PFSK-1 (cell line): ENCODE data around the gene PYM1.

Experiments
- FOXP2 ChIP-seq: optimal IDR thresholded peaks from 2 replicates; pipeline ENCODE3; 2011; ENCODE audit warnings: borderline replicate concordance, control low read depth, inconsistent platforms; ENCODE audit not compliant: insufficient read depth; ENCODE audit errors: extremely low read length, extremely low read depth
- POLR2AphosphoS5 ChIP-seq: IDR thresholded peaks from 2 replicates; pipeline ENCODE4 v1.6.1; 2012; ENCODE audit warnings: low read depth, mild to moderate bottlenecking, control low read depth, low read length, moderate library complexity
- REST ChIP-seq, 2 experiments: IDR thresholded peaks; 2 replicates each; pipeline versions ENCODE4 v1.6.1 to v1.8.0; 2011 to 2012; ENCODE audit warnings: low read depth in 2 of 2, low read length in 2 of 2, control low read depth in 1 of 2, inconsistent platforms in 1 of 2, mild to moderate bottlenecking in 1 of 2, moderate library complexity in 1 of 2; ENCODE audit not compliant: insufficient read depth in 1 of 2
- SIN3A ChIP-seq: IDR thresholded peaks from 2 replicates; pipeline ENCODE4 v1.6.1; 2012; ENCODE audit warnings: mild to moderate bottlenecking, low read length, moderate library complexity, borderline replicate concordance; ENCODE audit not compliant: insufficient read depth
- TAF1 ChIP-seq: IDR thresholded peaks from 2 replicates; pipeline ENCODE4 v1.6.1; 2012; ENCODE audit warnings: low read length, control low read depth, borderline replicate concordance; ENCODE audit not compliant: insufficient read depth

PYM1 gene

GRCh38 chr12:55942055-55942454 is 14.4 kb upstream of the PYM1 start:
- TF ChIP-seq REST (IDR thresholded peaks at IDR 0.05; ENCODE audit: insufficient read depth in 1 of 2, low read depth in 2 of 2, low read length in 2 of 2) (no peak), TAF1 (no peak), FOXP2 (no peak), POLR2AphosphoS5 (no peak), SIN3A (no peak)

GRCh38 chr12:55940065-55940732 is 12.5 kb upstream of the PYM1 start:
- no peak for TF ChIP-seq TAF1
- no peak for TF ChIP-seq POLR2AphosphoS5
- TF ChIP-seq SIN3A, result no peak; the same call in 1 of the 2 replicates
- TF ChIP-seq FOXP2, result no peak
- no peak for TF ChIP-seq REST (IDR thresholded peaks at IDR 0.05; ENCODE audit: insufficient read depth in 1 of 2, low read depth in 2 of 2, low read length in 2 of 2)

GRCh38 chr12:55938826-55939501 is 11.3 kb upstream of the PYM1 start:
- TF ChIP-seq TAF1 (no peak), POLR2AphosphoS5 (no peak), FOXP2 (no peak), REST (IDR thresholded peaks at IDR 0.05; ENCODE audit: insufficient read depth in 1 of 2, low read depth in 2 of 2, low read length in 2 of 2) (no peak), SIN3A (no peak)

GRCh38 chr12:55937981-55938380 is 10.3 kb upstream of the PYM1 start:
- TF ChIP-seq FOXP2 (no peak), TAF1 (no peak), SIN3A (no peak), REST (IDR thresholded peaks at IDR 0.05; ENCODE audit: insufficient read depth in 1 of 2, low read depth in 2 of 2, low read length in 2 of 2) (no peak), POLR2AphosphoS5 (no peak)
